HCT116 (cell line): ENCODE results near the gene ATP6V1B1. TPM values are rescaled to one million over a fixed set of nuclear protein-coding genes. Genes with fewer than 3 reads are reported as not detected.
A peak's percentile ranks its signal among the peaks of the same experiment; 100 is the strongest.

Experiments used
- ATAC-seq: fragments of 200-7000 bp; cut with Tn5 transposase; 2 replicates; pipeline ENCODE4 v1.9.1; 2020; ENCODE audit warnings: mild to moderate bottlenecking, moderate library complexity
- BruUV-seq: library from RNA; stranded (reverse); fragments of 400-500 nt; replicated peaks from 2 replicates; lab custom pipeline; 2021; lab: Mats Ljungman, UMichigan
- CTCF ChIA-PET: fragments of 300-600 bp; sonication (Branson Sonifier 250); formaldehyde crosslinking; loops from one replicate; lab custom pipeline; 2021; ENCODE audit warnings: antibody characterized with exemption; lab: Charles Lee
- POLR2A ChIA-PET: fragments of 300-600, 350-600 bp; sonication (Branson Sonifier 250); formaldehyde crosslinking; loops from one replicate; lab custom pipeline; 2021; ENCODE audit warnings: antibody characterized with exemption; lab: Charles Lee
- RAD21 ChIA-PET, 2 experiments: fragments of 300-600 bp; sonication (Branson Sonifier 250); formaldehyde crosslinking; loops; one replicate each; lab custom pipeline; 2023; ENCODE audit warnings: low total read pairs in 2 of 2; ENCODE audit not compliant: uncharacterized antibody in 2 of 2, unreplicated experiment in 2 of 2, low non-redundant PET in 1 of 2; lab: Charles Lee
- DNase-seq: peaks from one replicate; pipeline ENCODE4 v3.0.0-alpha.2; 2010; ENCODE audit warnings: low read depth, low spot score
- H2AFZ ChIP-seq: fragments of 200-600 bp; shearing (Covaris generic), sonication (generic); 2 replicates; pipeline ENCODE4 v1.6.1; 2017; ENCODE audit warnings: low read depth, mixed run types, mixed read lengths, antibody characterized with exemption, low read length; ENCODE audit not compliant: poor library complexity, severe bottlenecking
- H3K27ac ChIP-seq: 2 replicates; pipeline ENCODE4 v1.5.1; 2012; ENCODE audit warnings: low read depth, low read length
- H3K27me3 ChIP-seq: fragments of 200-600 bp; sonication (generic); 2 replicates; pipeline ENCODE4 v1.6.1; 2016; ENCODE audit warnings: mixed run types, low read length, mixed read lengths; ENCODE audit not compliant: insufficient read depth
- H3K36me3 ChIP-seq, 2 experiments: fragments of 200-500 bp in 1 of 2; fragments of 200-600 bp in 1 of 2; sonication (Bioruptor generic) in 1 of 2; sonication (generic) in 1 of 2; 2 replicates each; pipeline versions ENCODE4 v1.5.1 to v1.6.1; 2014 to 2016; ENCODE audit warnings: low read length in 2 of 2, inconsistent platforms in 1 of 2, mixed read lengths in 1 of 2, mixed run types in 1 of 2; ENCODE audit not compliant: insufficient read depth in 2 of 2, control insufficient read depth in 1 of 2
- H3K4me1 ChIP-seq, 2 experiments: fragments of 200-600 bp in 1 of 2; sonication (generic) in 1 of 2; 2 replicates each; pipeline versions ENCODE4 v1.5.1 to v1.6.1; 2012 to 2017; ENCODE audit warnings: low read length in 2 of 2, inconsistent platforms in 1 of 2, mild to moderate bottlenecking in 1 of 2, mixed read lengths in 1 of 2, mixed run types in 1 of 2, moderate library complexity in 1 of 2; ENCODE audit not compliant: insufficient read depth in 2 of 2, control insufficient read depth in 1 of 2
- H3K4me2 ChIP-seq: fragments of 200-600 bp; sonication (generic); 2 replicates; pipeline ENCODE4 v1.6.1; 2017; ENCODE audit warnings: mixed run types, low read length, mixed read lengths
- H3K4me3 ChIP-seq, 2 experiments: fragments of 200-600 bp in 1 of 2; sonication (generic) in 1 of 2; replicated peaks in 1 of 2; 2 replicates each; pipeline ENCODE4 v1.5.1; 2011 to 2016; ENCODE audit warnings: low read length in 2 of 2, control low read depth in 1 of 2, low read depth in 1 of 2, mild to moderate bottlenecking in 1 of 2, mixed read lengths in 1 of 2, mixed run types in 1 of 2
- H3K79me2 ChIP-seq: fragments of 200-600 bp; sonication (generic); 2 replicates; pipeline ENCODE4 v1.6.1; 2017; ENCODE audit warnings: mild to moderate bottlenecking, mixed run types, low read length, moderate library complexity, mixed read lengths; ENCODE audit not compliant: insufficient read depth
- H3K9ac ChIP-seq: fragments of 200-600 bp; sonication (generic); 2 replicates; pipeline ENCODE4 v1.6.1; 2016; ENCODE audit warnings: low read length, mixed read lengths
- H3K9me2 ChIP-seq: fragments of 200-600 bp; sonication (generic), shearing (Covaris generic); 2 replicates; pipeline ENCODE4 v1.6.1; 2017; ENCODE audit warnings: mixed run types, mild to moderate bottlenecking, moderate library complexity; ENCODE audit not compliant: insufficient read depth
- H3K9me3 ChIP-seq, 2 experiments: fragments of 200-500 bp in 1 of 2; fragments of 200-600 bp in 1 of 2; sonication (Bioruptor generic) in 1 of 2; sonication (generic) in 1 of 2; 2 replicates each; pipeline ENCODE4 v1.6.1; 2014 to 2017; ENCODE audit warnings: low read length in 2 of 2, mixed read lengths in 2 of 2, inconsistent platforms in 1 of 2, low read depth in 1 of 2, mild to moderate bottlenecking in 1 of 2, mixed run types in 1 of 2, moderate library complexity in 1 of 2; ENCODE audit not compliant: control insufficient read depth in 1 of 2, insufficient read depth in 1 of 2
- H4K20me1 ChIP-seq: fragments of 200-600 bp; sonication (generic), shearing (Covaris generic); 2 replicates; pipeline ENCODE4 v1.6.1; 2017; ENCODE audit warnings: mixed run types, mild to moderate bottlenecking, moderate library complexity; ENCODE audit not compliant: insufficient read depth
- EGR1 ChIP-seq: IDR thresholded peaks from 2 replicates; pipeline ENCODE4 v1.6.1; 2012; ENCODE audit warnings: low read depth
- EZH2phosphoT487 ChIP-seq: fragments of 200-600 bp; IDR thresholded peaks from 2 replicates; pipeline ENCODE4 v1.6.1; 2018; ENCODE audit warnings: antibody characterized with exemption, borderline replicate concordance
- FOSL1 ChIP-seq: IDR thresholded peaks from 2 replicates; pipeline ENCODE4 v1.6.1; 2012; ENCODE audit warnings: low read depth
- SIN3A ChIP-seq: IDR thresholded peaks from 2 replicates; pipeline ENCODE4 v1.6.1; 2012; ENCODE audit warnings: low read depth
- SRF ChIP-seq: IDR thresholded peaks from 2 replicates; pipeline ENCODE4 v1.6.1; 2012; ENCODE audit warnings: low read depth
- TCF7L2 ChIP-seq: IDR thresholded peaks from 2 replicates; pipeline ENCODE4 v1.7.0; 2011; ENCODE audit warnings: borderline replicate concordance, inconsistent platforms; ENCODE audit not compliant: insufficient read depth, insufficient read length; ENCODE audit errors: extremely low read depth
- YY1 ChIP-seq: IDR thresholded peaks from 2 replicates; pipeline ENCODE4 v1.6.1; 2011; ENCODE audit warnings: low read length, low read depth, moderate library complexity, mild to moderate bottlenecking; ENCODE audit not compliant: insufficient replicate concordance; ENCODE audit errors: extremely low read depth
- ZNF274 ChIP-seq: fragments of 200-500 bp; sonication (Bioruptor generic); IDR thresholded peaks from 2 replicates; pipeline ENCODE4 v1.6.1; 2014; ENCODE audit warnings: mild to moderate bottlenecking, low read depth, low read length, inconsistent platforms
- intact Hi-C: fragments of 100-400 bp; cut with micrococcal nuclease; formaldehyde crosslinking; loops from 2 replicates; pipeline ENCODE4 v1.10.0; 2022
- total RNA-seq: library from RNA; stranded (reverse); gene quantifications from one replicate; pipeline ENCODE4 v1.2.1, GENCODE V29; 2021; ENCODE audit not compliant: unreplicated experiment
- TF ChIP-seq, protein P1 (sequence below), 3 experiments: fragments of 200-600 bp in 1 of 3; sonication (generic) in 1 of 3; IDR thresholded peaks in 2 of 3; conservative IDR thresholded peaks in 1 of 3; 2 replicates each; pipeline ENCODE4 v1.5.1; 2012 to 2017; ENCODE audit warnings: low read depth in 2 of 3, low read length in 2 of 3, antibody characterized with exemption in 1 of 3, borderline replicate concordance in 1 of 3, control low read depth in 1 of 3, mild to moderate bottlenecking in 1 of 3, mixed read lengths in 1 of 3, mixed run types in 1 of 3, moderate library complexity in 1 of 3; ENCODE audit not compliant: insufficient read depth in 1 of 3
- TF ChIP-seq, protein P2 (sequence below): IDR thresholded peaks from 2 replicates; pipeline ENCODE4 v1.6.1; 2012
- TF ChIP-seq, protein P3 (sequence below): IDR thresholded peaks from 2 replicates; pipeline ENCODE4 v1.6.1; 2012
- TF ChIP-seq, protein P4 (sequence below): IDR thresholded peaks from 2 replicates; pipeline ENCODE4 v1.6.1; 2011; ENCODE audit warnings: mild to moderate bottlenecking, low read length, moderate library complexity; ENCODE audit not compliant: insufficient replicate concordance; ENCODE audit errors: extremely low read depth

The ATP6V1B1 gene
- total RNA-seq, 1 experiment from 2014 or later, result 0.74 TPM

DNA sequence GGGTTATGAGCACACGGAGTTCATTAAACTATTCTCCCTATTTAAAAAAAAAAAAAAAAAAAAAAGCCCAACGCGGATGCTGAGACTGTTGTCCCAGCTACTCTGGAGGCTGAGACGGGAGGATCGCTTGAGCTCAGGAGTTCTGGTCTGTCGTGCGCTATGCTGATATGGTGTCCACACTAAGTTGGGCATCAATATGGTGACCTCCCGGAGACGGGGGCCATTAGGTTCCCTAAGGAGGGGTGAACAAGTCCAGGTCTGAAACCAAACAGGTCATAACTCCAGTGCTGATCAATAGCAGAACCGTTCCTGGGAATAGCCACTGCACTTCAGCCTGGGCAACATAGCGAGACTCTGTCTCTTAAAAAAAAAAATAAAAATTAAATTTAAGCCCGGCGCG is 29.8 kb downstream of the ATP6V1B1 start:
- TF ChIP-seq TCF7L2 (no peak), SIN3A (no peak), EZH2phosphoT487 (no peak), FOSL1 (no peak), ZNF274 (no peak), EGR1 (no peak), YY1 (no peak), SRF (no peak)
- TF ChIP-seq, protein P1, sequence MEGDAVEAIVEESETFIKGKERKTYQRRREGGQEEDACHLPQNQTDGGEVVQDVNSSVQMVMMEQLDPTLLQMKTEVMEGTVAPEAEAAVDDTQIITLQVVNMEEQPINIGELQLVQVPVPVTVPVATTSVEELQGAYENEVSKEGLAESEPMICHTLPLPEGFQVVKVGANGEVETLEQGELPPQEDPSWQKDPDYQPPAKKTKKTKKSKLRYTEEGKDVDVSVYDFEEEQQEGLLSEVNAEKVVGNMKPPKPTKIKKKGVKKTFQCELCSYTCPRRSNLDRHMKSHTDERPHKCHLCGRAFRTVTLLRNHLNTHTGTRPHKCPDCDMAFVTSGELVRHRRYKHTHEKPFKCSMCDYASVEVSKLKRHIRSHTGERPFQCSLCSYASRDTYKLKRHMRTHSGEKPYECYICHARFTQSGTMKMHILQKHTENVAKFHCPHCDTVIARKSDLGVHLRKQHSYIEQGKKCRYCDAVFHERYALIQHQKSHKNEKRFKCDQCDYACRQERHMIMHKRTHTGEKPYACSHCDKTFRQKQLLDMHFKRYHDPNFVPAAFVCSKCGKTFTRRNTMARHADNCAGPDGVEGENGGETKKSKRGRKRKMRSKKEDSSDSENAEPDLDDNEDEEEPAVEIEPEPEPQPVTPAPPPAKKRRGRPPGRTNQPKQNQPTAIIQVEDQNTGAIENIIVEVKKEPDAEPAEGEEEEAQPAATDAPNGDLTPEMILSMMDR (IDR thresholded peaks at IDR 0.05 in 2 of 3, conservative IDR thresholded peaks at IDR 0.05 in 1 of 3; ENCODE audit: borderline replicate concordance in 1 of 3, insufficient read depth in 1 of 3, low read depth in 2 of 3, low read length in 2 of 3), result no peak
- TF ChIP-seq, protein P2, sequence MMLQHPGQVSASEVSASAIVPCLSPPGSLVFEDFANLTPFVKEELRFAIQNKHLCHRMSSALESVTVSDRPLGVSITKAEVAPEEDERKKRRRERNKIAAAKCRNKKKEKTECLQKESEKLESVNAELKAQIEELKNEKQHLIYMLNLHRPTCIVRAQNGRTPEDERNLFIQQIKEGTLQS, result no peak
- TF ChIP-seq, protein P3, sequence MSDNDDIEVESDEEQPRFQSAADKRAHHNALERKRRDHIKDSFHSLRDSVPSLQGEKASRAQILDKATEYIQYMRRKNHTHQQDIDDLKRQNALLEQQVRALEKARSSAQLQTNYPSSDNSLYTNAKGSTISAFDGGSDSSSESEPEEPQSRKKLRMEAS, result no peak
- TF ChIP-seq, protein P4, sequence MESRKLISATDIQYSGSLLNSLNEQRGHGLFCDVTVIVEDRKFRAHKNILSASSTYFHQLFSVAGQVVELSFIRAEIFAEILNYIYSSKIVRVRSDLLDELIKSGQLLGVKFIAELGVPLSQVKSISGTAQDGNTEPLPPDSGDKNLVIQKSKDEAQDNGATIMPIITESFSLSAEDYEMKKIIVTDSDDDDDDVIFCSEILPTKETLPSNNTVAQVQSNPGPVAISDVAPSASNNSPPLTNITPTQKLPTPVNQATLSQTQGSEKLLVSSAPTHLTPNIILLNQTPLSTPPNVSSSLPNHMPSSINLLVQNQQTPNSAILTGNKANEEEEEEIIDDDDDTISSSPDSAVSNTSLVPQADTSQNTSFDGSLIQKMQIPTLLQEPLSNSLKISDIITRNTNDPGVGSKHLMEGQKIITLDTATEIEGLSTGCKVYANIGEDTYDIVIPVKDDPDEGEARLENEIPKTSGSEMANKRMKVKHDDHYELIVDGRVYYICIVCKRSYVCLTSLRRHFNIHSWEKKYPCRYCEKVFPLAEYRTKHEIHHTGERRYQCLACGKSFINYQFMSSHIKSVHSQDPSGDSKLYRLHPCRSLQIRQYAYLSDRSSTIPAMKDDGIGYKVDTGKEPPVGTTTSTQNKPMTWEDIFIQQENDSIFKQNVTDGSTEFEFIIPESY, result no peak
- ChIA-PET RAD21 (interaction anchor here in 1 of 2 experiments (0.7 to 0.8 kb wide), 2 partner anchors 9 to 92 kb away, joined by 3 to 4 read pairs; no protein-coding TSS in a partner anchor), POLR2A (no interaction called here), CTCF (interaction anchor here (1.1 to 4.0 kb wide), 3 partner anchors 10 to 36 kb away, joined by 3 to 26 read pairs (median 3); no protein-coding TSS in a partner anchor)
- H3K4me1 ChIP-seq, result peaks cover 4 to 12% of the 10 kb centered on the region in 2 experiments; a peak in 3 of 4 replicates
- no peak overlapping the region for H3K9ac ChIP-seq
- H3K27ac ChIP-seq, result no peak overlapping the region
- peak overlapping the region; percentile 97 for H2AFZ ChIP-seq
- DNase-seq (no peak), ATAC-seq (0 out of 2 replicates have a peak, but pooled peaks have one; percentile 9)
- no peaks in the 10 kb centered on the region for H3K79me2 ChIP-seq
- intact Hi-C loops, result no loop called here
- H3K4me3 ChIP-seq, result peak overlapping the region; percentile 37 to 49; a peak in 3 of 4 replicates
- peak overlapping the region; percentile 85 for H3K4me2 ChIP-seq
- no peaks in the 10 kb centered on the region for H3K36me3 ChIP-seq
- BruUV-seq, result no TSS peak
- H3K27me3 ChIP-seq, result no peaks in the 10 kb centered on the region
- H3K9me3 ChIP-seq, result no peaks in the 10 kb centered on the region
- no peaks in the 10 kb centered on the region for H4K20me1 ChIP-seq
- no peaks in the 10 kb centered on the region for H3K9me2 ChIP-seq
